Nephron progenitor cell (in vitro differentiated cells): Measurements from ENCODE around the gene KRT13.

Experiments
- DNase-seq: peaks from one replicate; pipeline ENCODE4 v3.0.0; 2021
- H3K27ac Mint-ChIP-seq: 2 replicates; pipeline ENCODE4 v1.8.0; 2021; ENCODE audit warnings: mild to moderate bottlenecking, moderate library complexity, mixed read lengths
- H3K27me3 Mint-ChIP-seq: 2 replicates; pipeline ENCODE4 v1.8.0; 2021; ENCODE audit warnings: mild to moderate bottlenecking, low read depth, mixed read lengths; ENCODE audit not compliant: poor library complexity
- H3K36me3 Mint-ChIP-seq: 2 replicates; pipeline ENCODE4 v1.8.0; 2021; ENCODE audit warnings: low read depth, mixed read lengths
- H3K4me1 Mint-ChIP-seq: 2 replicates; pipeline ENCODE4 v1.8.0; 2021; ENCODE audit warnings: mixed read lengths
- H3K4me3 Mint-ChIP-seq: 2 replicates; pipeline ENCODE4 v1.8.0; 2021; ENCODE audit warnings: mild to moderate bottlenecking, moderate library complexity, mixed read lengths
- H3K9me3 Mint-ChIP-seq: 2 replicates; pipeline ENCODE4 v1.8.0; 2021; ENCODE audit warnings: mild to moderate bottlenecking, moderate library complexity, mixed read lengths
- CTCF ChIP-seq: fragments of 200-600 bp; sonication (generic); IDR thresholded peaks from 2 replicates; pipeline ENCODE4 v1.5.0; 2021; ENCODE audit warnings: antibody characterized with exemption

The KRT13 gene

GRCh38 chr17:41539979-41540701 lies 34.7 kb upstream of the KRT13 start:
- H3K27me3 Mint-ChIP-seq, result no peaks in the 10 kb centered on the region

GRCh38 chr17:41539071-41539492 lies 33.7 kb upstream of the KRT13 start:
- TF ChIP-seq CTCF, result no peak
- Mint-ChIP-seq H3K27me3 (no peaks in the 10 kb centered on the region), H3K9me3 (no peaks in the 10 kb centered on the region), H3K27ac (no peak overlapping the region), H3K4me3 (no peak overlapping the region), H3K4me1 (peaks cover 71% of the 10 kb centered on the region), H3K36me3 (no peaks in the 10 kb centered on the region)
- DNase-seq, result no peak

More at GRCh38 chr17:41539979-41540701, 34.7 kb upstream of the KRT13 start:
- H3K27ac Mint-ChIP-seq, result peak overlapping the region; percentile 70
- no peaks in the 10 kb centered on the region for H3K9me3 Mint-ChIP-seq
- no peaks in the 10 kb centered on the region for H3K36me3 Mint-ChIP-seq
- H3K4me3 Mint-ChIP-seq, result no peak overlapping the region
- no peak for DNase-seq
- TF ChIP-seq CTCF, result no peak
- peaks cover 78% of the 10 kb centered on the region for H3K4me1 Mint-ChIP-seq

GRCh38 chr17:41538565-41538991 lies 33.2 kb upstream of the KRT13 start:
- TF ChIP-seq CTCF, result no peak
- DNase-seq, result no peak
- H3K27me3 Mint-ChIP-seq, result no peaks in the 10 kb centered on the region
- H3K27ac Mint-ChIP-seq, result no peak overlapping the region
- H3K9me3 Mint-ChIP-seq, result no peaks in the 10 kb centered on the region
- peaks cover 68% of the 10 kb centered on the region for H3K4me1 Mint-ChIP-seq
- no peaks in the 10 kb centered on the region for H3K36me3 Mint-ChIP-seq
- H3K4me3 Mint-ChIP-seq, result no peak overlapping the region

GRCh38 chr17:41537990-41538389 lies 32.6 kb upstream of the KRT13 start:
- no peak for TF ChIP-seq CTCF
- no peak for DNase-seq
- Mint-ChIP-seq H3K4me3 (no peak overlapping the region), H3K4me1 (peaks cover 66% of the 10 kb centered on the region), H3K27ac (no peak overlapping the region), H3K9me3 (no peaks in the 10 kb centered on the region), H3K36me3 (no peaks in the 10 kb centered on the region), H3K27me3 (no peaks in the 10 kb centered on the region)

GRCh38 chr17:41537614-41537954 lies 32.2 kb upstream of the KRT13 start:
- Mint-ChIP-seq H3K4me1 (peaks cover 65% of the 10 kb centered on the region), H3K4me3 (no peak overlapping the region), H3K27ac (peak overlapping the region; percentile 75), H3K36me3 (no peaks in the 10 kb centered on the region), H3K9me3 (no peaks in the 10 kb centered on the region), H3K27me3 (no peaks in the 10 kb centered on the region)
- DNase-seq, result no peak
- no peak for TF ChIP-seq CTCF
